SK-N-MC (cell line): Measurements from ENCODE around the gene CARD19.

Experiments used
- DNase-seq: peaks from one replicate; pipeline ENCODE4 v3.0.0-alpha.2; 2011; ENCODE audit warnings: low read depth, low spot score
- H3K27ac ChIP-seq: fragments of 200-600 bp; sonication (generic); 2 replicates; pipeline ENCODE4 v1.5.1; 2016; ENCODE audit warnings: mixed run types
- H3K36me3 ChIP-seq: fragments of 200-600 bp; sonication (generic); 2 replicates; pipeline ENCODE4 v1.6.1; 2017; ENCODE audit warnings: antibody characterized with exemption, low read length, mixed read lengths; ENCODE audit not compliant: insufficient read depth
- H3K4me3 ChIP-seq: fragments of 200-600 bp; sonication (generic); 2 replicates; pipeline ENCODE4 v1.5.1; 2016
- H3K9ac ChIP-seq: fragments of 200-600 bp; sonication (generic); 2 replicates; pipeline ENCODE4 v1.8.0; 2017; ENCODE audit warnings: mixed run types, mixed read lengths; ENCODE audit not compliant: insufficient read length
- H3K9me3 ChIP-seq: fragments of 200-600 bp; sonication (generic); 2 replicates; pipeline ENCODE4 v1.6.1; 2017; ENCODE audit warnings: low read depth, mild to moderate bottlenecking, antibody characterized with exemption, low read length, moderate library complexity, mixed read lengths
- EZH2 ChIP-seq: fragments of 200-600 bp; sonication (generic); IDR thresholded peaks from one replicate; pipeline ENCODE4 v1.6.1; 2017; ENCODE audit warnings: antibody characterized with exemption
- FOXP2 ChIP-seq: optimal IDR thresholded peaks from 2 replicates; pipeline ENCODE3; 2011; ENCODE audit warnings: mild to moderate bottlenecking, moderate library complexity; ENCODE audit not compliant: insufficient read depth; ENCODE audit errors: extremely low read length, control extremely low read depth
- POLR2AphosphoS5 ChIP-seq: IDR thresholded peaks from 2 replicates; pipeline ENCODE4 v1.6.1; 2012; ENCODE audit warnings: mild to moderate bottlenecking, low read depth, low read length, borderline replicate concordance

CARD19 gene

GRCh38 chr9:93118863-93119702 lies 23.1 kb downstream of the CARD19 start:
- Histone ChIP-seq H3K9ac (no peak overlapping the region), H3K27ac (no peak overlapping the region)
- DNase-seq, result no peak

GRCh38 chr9:93119703-93119952 lies 23.6 kb downstream of the CARD19 start:
- Histone ChIP-seq H3K27ac (no peak overlapping the region), H3K4me3 (no peak overlapping the region), H3K36me3 (no peaks in the 10 kb centered on the region), H3K9ac (no peak overlapping the region), H3K9me3 (no peaks in the 10 kb centered on the region)
- no peak for TF ChIP-seq FOXP2
- TF ChIP-seq EZH2, result no peak
- no peak for TF ChIP-seq POLR2AphosphoS5
- no peak for DNase-seq

More at GRCh38 chr9:93118863-93119702, 23.1 kb downstream of the CARD19 start:
- no peak overlapping the region for H3K4me3 ChIP-seq
- no peaks in the 10 kb centered on the region for H3K9me3 ChIP-seq
- TF ChIP-seq FOXP2 (no peak), EZH2 (no peak), POLR2AphosphoS5 (no peak)
- no peaks in the 10 kb centered on the region for H3K36me3 ChIP-seq

GRCh38 chr9:93119953-93120845 lies 24.2 kb downstream of the CARD19 start:
- Histone ChIP-seq H3K9ac (no peak overlapping the region), H3K27ac (no peak overlapping the region), H3K9me3 (no peaks in the 10 kb centered on the region), H3K36me3 (no peaks in the 10 kb centered on the region), H3K4me3 (no peak overlapping the region)
- TF ChIP-seq FOXP2 (no peak), EZH2 (no peak), POLR2AphosphoS5 (no peak)
- DNase-seq, result no peak

- DNase-seq, result no peak
Observed at GRCh38 chr9:93120846-93121315, 24.9 kb downstream of the CARD19 start.

GRCh38 chr9:93121316-93122241 lies 25.6 kb downstream of the CARD19 start:
- no peaks in the 10 kb centered on the region for H3K36me3 ChIP-seq
- H3K4me3 ChIP-seq, result no peak overlapping the region
- TF ChIP-seq FOXP2 (no peak), EZH2 (no peak), POLR2AphosphoS5 (no peak)
- DNase-seq, result no peak
- no peak overlapping the region for H3K27ac ChIP-seq
- H3K9me3 ChIP-seq, result no peaks in the 10 kb centered on the region
- H3K9ac ChIP-seq, result no peak overlapping the region

More at GRCh38 chr9:93120846-93121315, 24.9 kb downstream of the CARD19 start:
- no peak overlapping the region for H3K4me3 ChIP-seq
- no peaks in the 10 kb centered on the region for H3K9me3 ChIP-seq
- no peak overlapping the region for H3K27ac ChIP-seq
- TF ChIP-seq FOXP2 (no peak), POLR2AphosphoS5 (no peak), EZH2 (no peak)
- H3K9ac ChIP-seq, result no peak overlapping the region
- no peaks in the 10 kb centered on the region for H3K36me3 ChIP-seq

GRCh38 chr9:93122721-93123221 lies 26.8 kb downstream of the CARD19 start:
- no peak overlapping the region for H3K27ac ChIP-seq
- no peak overlapping the region for H3K9ac ChIP-seq
- H3K36me3 ChIP-seq, result no peaks in the 10 kb centered on the region
- H3K4me3 ChIP-seq, result no peak overlapping the region
- TF ChIP-seq POLR2AphosphoS5, result no peak
- no peak for DNase-seq
- H3K9me3 ChIP-seq, result no peaks in the 10 kb centered on the region

GRCh38 chr9:93123561-93124283 lies 27.7 kb downstream of the CARD19 start:
- H3K27ac ChIP-seq, result no peak overlapping the region
- DNase-seq, result no peak
- H3K9ac ChIP-seq, result no peak overlapping the region
- TF ChIP-seq FOXP2 (no peak), EZH2 (no peak), POLR2AphosphoS5 (no peak)
- no peaks in the 10 kb centered on the region for H3K9me3 ChIP-seq
- H3K36me3 ChIP-seq, result no peaks in the 10 kb centered on the region
- H3K4me3 ChIP-seq, result no peak overlapping the region
